ENCODE data around the gene PDE4D. TPM values are rescaled to one million over a fixed set of nuclear protein-coding genes. Genes with fewer than 3 reads are reported as not detected.

PDE4D gene
- total RNA-seq, 1 experiment from 2014 or later, result 2.1 TPM

DNA sequence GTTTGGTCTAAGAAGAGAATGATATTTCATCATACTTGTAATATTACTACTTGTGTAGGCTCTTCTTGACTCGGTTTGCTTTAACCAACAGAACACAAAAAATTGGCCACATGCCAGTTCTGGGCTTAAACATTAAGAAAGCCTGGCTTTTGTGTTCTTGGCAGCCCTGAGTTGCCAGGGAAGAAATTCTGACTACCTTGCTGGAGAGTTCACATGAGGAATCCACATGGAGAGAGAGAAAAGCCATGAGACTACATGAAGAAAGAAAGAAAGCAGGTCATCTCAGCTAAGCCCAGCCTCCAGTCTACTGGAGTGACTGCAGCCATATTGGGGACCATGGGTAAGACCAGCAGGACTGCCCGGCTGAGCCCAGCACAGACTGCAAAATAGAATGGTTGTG is 785.8 kb downstream of the PDE4D start:
- Histone ChIP-seq H3K4ac (ENCODE audit: low read depth, low read length) (no peak overlapping the region), H3K27ac (ENCODE audit: insufficient read length, low read depth, low read length) (no peak overlapping the region), H3K23me2 (ENCODE audit: insufficient read length, low read depth, low read length, poor library complexity, severe bottlenecking) (no peaks in the 10 kb centered on the region), H3K14ac (ENCODE audit: insufficient read depth, low read length) (no peak overlapping the region), H2BK120ac (ENCODE audit: low read depth, low read length, poor library complexity, severe bottlenecking) (no peak overlapping the region), H4K5ac (ENCODE audit: insufficient read length, low read depth, low read length) (no peak overlapping the region), H3K56ac (ENCODE audit: insufficient read length, low read depth, low read length) (no peak overlapping the region), H3K27me3 (ENCODE audit: insufficient read depth, low read length) (no peaks in the 10 kb centered on the region), H3K79me1 (ENCODE audit: insufficient read depth, low read depth, low read length, poor library complexity, severe bottlenecking) (no peaks in the 10 kb centered on the region), H2BK20ac (ENCODE audit: low read depth, low read length, poor library complexity, severe bottlenecking) (no peak overlapping the region), H3K4me1 (ENCODE audit: insufficient read depth, low read length) (no peaks in the 10 kb centered on the region), H2BK5ac (ENCODE audit: insufficient read length, low read length) (no peak overlapping the region), H4K91ac (ENCODE audit: insufficient read length, low read depth, low read length) (no peak overlapping the region), H3K9ac (ENCODE audit: extremely low read depth, insufficient read length, low read length) (no peak overlapping the region), H2AFZ (ENCODE audit: low read length) (no peak overlapping the region), H2AK5ac (ENCODE audit: insufficient read length, low read length) (no peak overlapping the region), H3K4me2 (ENCODE audit: insufficient read depth, insufficient read length, low read length) (no peak overlapping the region), H4K20me1 (ENCODE audit: control insufficient read depth, insufficient read depth, insufficient read length) (no peaks in the 10 kb centered on the region), H3K9me3 (ENCODE audit: control insufficient read depth, low read depth, low read length) (no peaks in the 10 kb centered on the region), H2BK12ac (ENCODE audit: insufficient read length, low read depth, low read length) (no peak overlapping the region), H3K79me2 (ENCODE audit: insufficient read depth, low read length) (no peaks in the 10 kb centered on the region), H4K8ac (replicated peaks; ENCODE audit: insufficient read length, low read depth, low read length) (no peak overlapping the region), H3K23ac (ENCODE audit: insufficient read length, low read depth, low read length) (no peak overlapping the region), H3T11ph (ENCODE audit: low read length) (no peak overlapping the region), H2BK15ac (ENCODE audit: low read depth, low read length) (no peak overlapping the region), H3K18ac (ENCODE audit: insufficient read length, low read depth, low read length) (no peak overlapping the region)
- no peaks in the 10 kb centered on the region for H3K36me3 Mint-ChIP-seq (ENCODE audit: insufficient read depth in 1 of 3, low read depth in 3 of 3)
- H3K9me3 Mint-ChIP-seq, result no peaks in the 10 kb centered on the region
- DNase-seq, result no peak
- no peaks in the 10 kb centered on the region for H3K27me3 Mint-ChIP-seq (ENCODE audit: low read depth)
- no peak overlapping the region for H3K27ac Mint-ChIP-seq
- H3K4me3 Mint-ChIP-seq, result no peak overlapping the region
- 0 out of 4 replicates have a peak, but pooled peaks cover 0 to 2% of the 10 kb centered on the region in 2 experiments for H3K4me1 Mint-ChIP-seq
- TF ChIP-seq, protein P1, sequence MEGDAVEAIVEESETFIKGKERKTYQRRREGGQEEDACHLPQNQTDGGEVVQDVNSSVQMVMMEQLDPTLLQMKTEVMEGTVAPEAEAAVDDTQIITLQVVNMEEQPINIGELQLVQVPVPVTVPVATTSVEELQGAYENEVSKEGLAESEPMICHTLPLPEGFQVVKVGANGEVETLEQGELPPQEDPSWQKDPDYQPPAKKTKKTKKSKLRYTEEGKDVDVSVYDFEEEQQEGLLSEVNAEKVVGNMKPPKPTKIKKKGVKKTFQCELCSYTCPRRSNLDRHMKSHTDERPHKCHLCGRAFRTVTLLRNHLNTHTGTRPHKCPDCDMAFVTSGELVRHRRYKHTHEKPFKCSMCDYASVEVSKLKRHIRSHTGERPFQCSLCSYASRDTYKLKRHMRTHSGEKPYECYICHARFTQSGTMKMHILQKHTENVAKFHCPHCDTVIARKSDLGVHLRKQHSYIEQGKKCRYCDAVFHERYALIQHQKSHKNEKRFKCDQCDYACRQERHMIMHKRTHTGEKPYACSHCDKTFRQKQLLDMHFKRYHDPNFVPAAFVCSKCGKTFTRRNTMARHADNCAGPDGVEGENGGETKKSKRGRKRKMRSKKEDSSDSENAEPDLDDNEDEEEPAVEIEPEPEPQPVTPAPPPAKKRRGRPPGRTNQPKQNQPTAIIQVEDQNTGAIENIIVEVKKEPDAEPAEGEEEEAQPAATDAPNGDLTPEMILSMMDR (conservative IDR thresholded peaks at IDR 0.05), result no peak
- no CpG with 5 or more reads among the region's 2 CpGs for WGBS (ENCODE audit: extremely low coverage, insufficient read length, low lambda C conversion rate)
